ENCODE data around the gene NTNG1.

Gene NTNG1

GRCh38 chr1:107439567-107439966 is 298.7 kb downstream of the NTNG1 start:
- Histone ChIP-seq H3K27ac (ENCODE audit: insufficient read depth in 1 of 2, low read depth in 1 of 2, low read length in 2 of 2, poor library complexity in 1 of 2, severe bottlenecking in 2 of 2) (no peak overlapping the region), H3K36me3 (ENCODE audit: control insufficient read depth in 4 of 4, insufficient read depth in 4 of 4, low read length in 3 of 4) (no peaks in the 10 kb centered on the region), H3K27me3 (replicated peaks in 2 of 5; ENCODE audit: control insufficient read depth in 4 of 5, insufficient read depth in 5 of 5, low read length in 4 of 5) (no peaks in the 10 kb centered on the region), H3K4me3 (ENCODE audit: control insufficient read depth in 1 of 7, extremely low read depth in 1 of 7, insufficient read depth in 4 of 7, low read depth in 2 of 7, low read length in 6 of 7) (no peak overlapping the region), H3K9me3 (ENCODE audit: control extremely low read depth in 1 of 5, control insufficient read depth in 4 of 5, insufficient read depth in 2 of 5, low read depth in 1 of 5, low read length in 4 of 5) (no peaks in the 10 kb centered on the region), H3K4me1 (ENCODE audit: control extremely low read depth in 1 of 4, control insufficient read depth in 4 of 4, insufficient read depth in 4 of 4, low read length in 3 of 4) (no peaks in the 10 kb centered on the region)
- WGBS (ENCODE audit: insufficient coverage): no CpG with 5 or more reads among the region's 3 CpGs
- POLR2A ChIA-PET: interaction anchor here (0.6 kb wide), 1 partner anchor 534 kb away, joined by 3 read pairs; no protein-coding TSS in a partner anchor
- CTCF ChIA-PET: interaction anchor here (0.8 to 1.5 kb wide), 2 partner anchors 9 to 10 kb away, joined by 3 read pairs; no protein-coding TSS in a partner anchor
- no peak for DNase-seq

- Histone ChIP-seq H3K4me1 (ENCODE audit: control extremely low read depth in 1 of 4, control insufficient read depth in 4 of 4, insufficient read depth in 4 of 4, low read length in 3 of 4) (peaks cover 0 to 4% (median 0%) of the 10 kb centered on the region in 4 experiments), H3K4me3 (ENCODE audit: control insufficient read depth in 1 of 7, extremely low read depth in 1 of 7, insufficient read depth in 4 of 7, low read depth in 2 of 7, low read length in 6 of 7) (no peak overlapping the region), H3K27ac (ENCODE audit: insufficient read depth in 1 of 2, low read depth in 1 of 2, low read length in 2 of 2, poor library complexity in 1 of 2, severe bottlenecking in 2 of 2) (no peak overlapping the region), H3K27me3 (replicated peaks in 2 of 5; ENCODE audit: control insufficient read depth in 4 of 5, insufficient read depth in 5 of 5, low read length in 4 of 5) (no peaks in the 10 kb centered on the region), H3K9me3 (ENCODE audit: control extremely low read depth in 1 of 5, control insufficient read depth in 4 of 5, insufficient read depth in 2 of 5, low read depth in 1 of 5, low read length in 4 of 5) (no peaks in the 10 kb centered on the region), H3K36me3 (ENCODE audit: control insufficient read depth in 4 of 4, insufficient read depth in 4 of 4, low read length in 3 of 4) (no peaks in the 10 kb centered on the region)
- DNase-seq: no peak
- CTCF ChIA-PET: no interaction called here
- POLR2A ChIA-PET: no interaction called here
- no CpG with 5 or more reads among the region's 1 CpG for WGBS (ENCODE audit: insufficient coverage)
Observed at GRCh38 chr1:107442551-107442950, 301.7 kb downstream of the NTNG1 start.

DNA sequence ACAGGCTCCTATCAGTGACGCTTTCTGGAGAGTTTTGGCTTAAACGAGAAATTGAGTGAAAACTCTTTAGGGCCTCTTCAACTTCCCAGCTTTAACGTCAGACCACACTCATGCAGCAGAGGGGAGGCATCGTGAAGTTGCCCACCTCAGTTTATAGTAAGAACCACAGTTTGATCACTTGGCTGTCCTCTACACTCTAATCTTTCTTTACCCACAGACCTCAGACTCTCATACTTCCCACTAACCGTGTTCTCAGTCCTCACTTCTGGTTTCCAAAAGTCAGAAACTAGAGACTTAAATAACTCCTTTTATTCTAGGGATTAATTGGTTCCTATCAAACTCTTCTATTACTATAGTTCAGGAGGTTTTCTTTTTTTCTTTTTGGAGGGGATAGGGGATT is 302.2 kb downstream of the NTNG1 start:
- no peaks in the 10 kb centered on the region for H3K36me3 ChIP-seq (ENCODE audit: control insufficient read depth in 4 of 4, insufficient read depth in 4 of 4, low read length in 3 of 4)
- no peak for DNase-seq
- ChIA-PET CTCF (no interaction called here), POLR2A (no interaction called here)
- H3K27ac ChIP-seq (ENCODE audit: insufficient read depth in 1 of 2, low read depth in 1 of 2, low read length in 2 of 2, poor library complexity in 1 of 2, severe bottlenecking in 2 of 2): no peak overlapping the region
- peaks cover 0 to 4% (median 0%) of the 10 kb centered on the region in 4 experiments for H3K4me1 ChIP-seq (ENCODE audit: control extremely low read depth in 1 of 4, control insufficient read depth in 4 of 4, insufficient read depth in 4 of 4, low read length in 3 of 4)
- no peak overlapping the region for H3K4me3 ChIP-seq (ENCODE audit: control insufficient read depth in 1 of 7, extremely low read depth in 1 of 7, insufficient read depth in 4 of 7, low read depth in 2 of 7, low read length in 6 of 7)
- no peaks in the 10 kb centered on the region for H3K27me3 ChIP-seq (replicated peaks in 2 of 5; ENCODE audit: control insufficient read depth in 4 of 5, insufficient read depth in 5 of 5, low read length in 4 of 5)
- WGBS (ENCODE audit: insufficient coverage): 88% methylated on average over 4 of the region's 5 CpGs
- H3K9me3 ChIP-seq (ENCODE audit: control extremely low read depth in 1 of 5, control insufficient read depth in 4 of 5, insufficient read depth in 2 of 5, low read depth in 1 of 5, low read length in 4 of 5): no peaks in the 10 kb centered on the region

DNA sequence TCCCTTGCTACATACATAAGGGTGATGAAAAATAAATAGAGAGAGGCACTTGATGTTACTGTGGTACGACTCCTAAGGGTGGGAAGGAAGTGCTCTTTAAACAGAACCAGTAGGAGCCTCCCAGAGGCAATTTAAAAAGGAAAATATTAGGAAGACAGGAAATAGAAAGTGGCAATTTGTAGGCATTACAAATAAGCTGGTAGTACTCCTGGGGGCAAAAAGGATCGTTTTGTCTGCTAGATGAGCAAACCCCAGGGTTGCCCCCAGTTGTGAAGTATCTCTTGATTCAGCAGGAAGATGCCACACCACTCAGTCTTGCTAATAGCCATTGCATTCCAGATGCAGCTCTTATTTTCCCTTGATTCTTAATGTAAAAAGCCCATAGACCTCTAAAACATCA is 303.0 kb downstream of the NTNG1 start:
- no peaks in the 10 kb centered on the region for H3K9me3 ChIP-seq (ENCODE audit: control extremely low read depth in 1 of 5, control insufficient read depth in 4 of 5, insufficient read depth in 2 of 5, low read depth in 1 of 5, low read length in 4 of 5)
- H3K4me1 ChIP-seq (ENCODE audit: control extremely low read depth in 1 of 4, control insufficient read depth in 4 of 4, insufficient read depth in 4 of 4, low read length in 3 of 4): peaks cover 0 to 4% (median 0%) of the 10 kb centered on the region in 4 experiments
- no peaks in the 10 kb centered on the region for H3K27me3 ChIP-seq (replicated peaks in 2 of 5; ENCODE audit: control insufficient read depth in 4 of 5, insufficient read depth in 5 of 5, low read length in 4 of 5)
- no peak overlapping the region for H3K27ac ChIP-seq (ENCODE audit: insufficient read depth in 1 of 2, low read depth in 1 of 2, low read length in 2 of 2, poor library complexity in 1 of 2, severe bottlenecking in 2 of 2)
- DNase-seq: no peak
- no peak overlapping the region for H3K4me3 ChIP-seq (ENCODE audit: control insufficient read depth in 1 of 7, extremely low read depth in 1 of 7, insufficient read depth in 4 of 7, low read depth in 2 of 7, low read length in 6 of 7)
- WGBS (ENCODE audit: insufficient coverage): 92% methylated on average over 1 of the region's 2 CpGs
- H3K36me3 ChIP-seq (ENCODE audit: control insufficient read depth in 4 of 4, insufficient read depth in 4 of 4, low read length in 3 of 4): no peaks in the 10 kb centered on the region
- CTCF ChIA-PET: interaction anchor here (1.4 kb wide), 1 partner anchor 12 kb away, joined by 6 read pairs; no protein-coding TSS in a partner anchor
- POLR2A ChIA-PET: no interaction called here

GRCh38 chr1:107444302-107444701 is 303.5 kb downstream of the NTNG1 start:
- Histone ChIP-seq H3K27me3 (replicated peaks in 2 of 5; ENCODE audit: control insufficient read depth in 4 of 5, insufficient read depth in 5 of 5, low read length in 4 of 5) (no peaks in the 10 kb centered on the region), H3K4me1 (ENCODE audit: control extremely low read depth in 1 of 4, control insufficient read depth in 4 of 4, insufficient read depth in 4 of 4, low read length in 3 of 4) (peaks cover 0 to 4% (median 0%) of the 10 kb centered on the region in 4 experiments), H3K4me3 (ENCODE audit: control insufficient read depth in 1 of 7, extremely low read depth in 1 of 7, insufficient read depth in 4 of 7, low read depth in 2 of 7, low read length in 6 of 7) (no peak overlapping the region), H3K27ac (ENCODE audit: insufficient read depth in 1 of 2, low read depth in 1 of 2, low read length in 2 of 2, poor library complexity in 1 of 2, severe bottlenecking in 2 of 2) (no peak overlapping the region), H3K9me3 (ENCODE audit: control extremely low read depth in 1 of 5, control insufficient read depth in 4 of 5, insufficient read depth in 2 of 5, low read depth in 1 of 5, low read length in 4 of 5) (no peaks in the 10 kb centered on the region), H3K36me3 (ENCODE audit: control insufficient read depth in 4 of 4, insufficient read depth in 4 of 4, low read length in 3 of 4) (no peaks in the 10 kb centered on the region)
- ChIA-PET CTCF (interaction anchor here (1.4 kb wide), 1 partner anchor 13 kb away, joined by 6 read pairs; no protein-coding TSS in a partner anchor), POLR2A (no interaction called here)
- DNase-seq: no peak
- WGBS (ENCODE audit: insufficient coverage): 100% methylated on average over 1 of the region's 1 CpG

DNA sequence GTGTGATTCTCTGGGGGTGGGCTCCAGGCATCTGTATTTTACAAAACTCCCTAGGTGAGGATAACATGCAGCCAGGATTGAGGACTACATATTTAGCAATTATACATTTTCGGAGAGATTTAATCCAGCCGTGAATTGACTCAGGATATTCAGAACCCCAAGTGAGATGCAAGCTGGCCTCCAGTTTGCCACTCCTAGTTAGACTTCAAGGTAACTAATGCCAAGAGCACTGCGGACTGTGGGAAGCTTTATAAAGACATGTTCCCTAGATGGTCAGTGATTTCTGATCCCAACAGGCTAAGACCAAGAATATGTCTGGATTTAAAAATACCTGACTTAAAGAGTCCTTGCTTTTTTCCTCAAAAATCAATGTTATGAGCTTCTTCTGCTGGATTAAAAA is 308.5 kb downstream of the NTNG1 start:
- Histone ChIP-seq H3K4me3 (ENCODE audit: control insufficient read depth in 1 of 7, extremely low read depth in 1 of 7, insufficient read depth in 4 of 7, low read depth in 2 of 7, low read length in 6 of 7) (no peak overlapping the region), H3K36me3 (ENCODE audit: control insufficient read depth in 4 of 4, insufficient read depth in 4 of 4, low read length in 3 of 4) (no peaks in the 10 kb centered on the region), H3K27ac (ENCODE audit: insufficient read depth in 1 of 2, low read depth in 1 of 2, low read length in 2 of 2, poor library complexity in 1 of 2, severe bottlenecking in 2 of 2) (no peak overlapping the region), H3K4me1 (ENCODE audit: control extremely low read depth in 1 of 4, control insufficient read depth in 4 of 4, insufficient read depth in 4 of 4, low read length in 3 of 4) (peaks cover 0 to 9% (median 5%) of the 10 kb centered on the region in 4 experiments), H3K9me3 (ENCODE audit: control extremely low read depth in 1 of 5, control insufficient read depth in 4 of 5, insufficient read depth in 2 of 5, low read depth in 1 of 5, low read length in 4 of 5) (no peaks in the 10 kb centered on the region), H3K27me3 (replicated peaks in 2 of 5; ENCODE audit: control insufficient read depth in 4 of 5, insufficient read depth in 5 of 5, low read length in 4 of 5) (no peaks in the 10 kb centered on the region)
- 100% methylated on average over 3 of the region's 3 CpGs for WGBS (ENCODE audit: insufficient coverage)
- no peak for DNase-seq
- ChIA-PET CTCF (interaction anchor here (1.6 kb wide), 1 partner anchor 18 kb away, joined by 3 read pairs; no protein-coding TSS in a partner anchor), POLR2A (no interaction called here)

DNA sequence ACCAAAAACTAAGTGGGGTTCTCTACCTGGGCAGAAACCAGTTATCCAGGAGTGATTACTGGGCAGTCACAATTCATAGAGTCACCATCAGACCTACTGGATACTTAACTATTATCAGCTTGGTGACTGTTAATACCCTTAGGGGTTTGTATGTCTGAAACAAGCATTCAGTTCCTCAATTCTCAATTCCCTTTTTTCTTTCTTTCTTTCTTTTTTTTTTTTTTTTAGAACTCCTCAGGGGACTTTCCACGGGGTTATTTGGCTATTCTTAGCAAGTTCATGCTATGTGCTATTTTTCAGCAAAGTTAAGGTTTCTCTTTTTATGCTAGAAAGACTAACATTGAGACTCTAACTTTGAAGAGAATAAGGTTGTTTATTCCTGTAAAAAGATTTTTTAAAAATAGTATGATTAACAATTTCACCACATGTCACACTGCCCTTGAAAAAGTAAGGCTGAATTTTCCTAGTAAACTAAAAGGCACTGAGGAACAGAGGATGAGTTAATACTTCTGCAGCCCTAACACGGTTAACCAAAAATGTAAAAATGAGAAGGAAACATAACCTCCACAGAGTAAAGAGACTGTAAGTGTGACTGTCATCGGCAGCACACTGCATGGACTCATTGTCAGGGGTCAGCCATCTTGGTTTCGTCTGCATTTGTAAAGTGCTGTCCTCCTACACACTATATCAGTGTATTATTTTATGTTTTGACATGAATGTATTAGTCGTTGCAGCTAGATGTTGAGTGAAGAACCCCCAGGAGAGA is 310.2 kb downstream of the NTNG1 start:
- no peaks in the 10 kb centered on the region for H3K9me3 ChIP-seq (ENCODE audit: control extremely low read depth in 1 of 5, control insufficient read depth in 4 of 5, insufficient read depth in 2 of 5, low read depth in 1 of 5, low read length in 4 of 5)
- no peak overlapping the region for H3K4me3 ChIP-seq (ENCODE audit: control insufficient read depth in 1 of 7, extremely low read depth in 1 of 7, insufficient read depth in 4 of 7, low read depth in 2 of 7, low read length in 6 of 7)
- peaks cover 0 to 7% (median 4%) of the 10 kb centered on the region in 4 experiments for H3K4me1 ChIP-seq (ENCODE audit: control extremely low read depth in 1 of 4, control insufficient read depth in 4 of 4, insufficient read depth in 4 of 4, low read length in 3 of 4)
- peak; percentile 16 to 67 (median 66) for DNase-seq
- no peak overlapping the region for H3K27ac ChIP-seq (ENCODE audit: insufficient read depth in 1 of 2, low read depth in 1 of 2, low read length in 2 of 2, poor library complexity in 1 of 2, severe bottlenecking in 2 of 2)
- 72% methylated on average over 2 of the region's 5 CpGs for WGBS (ENCODE audit: insufficient coverage)
- no peaks in the 10 kb centered on the region for H3K36me3 ChIP-seq (ENCODE audit: control insufficient read depth in 4 of 4, insufficient read depth in 4 of 4, low read length in 3 of 4)
- POLR2A ChIA-PET: no interaction called here
- CTCF ChIA-PET: no interaction called here
- H3K27me3 ChIP-seq (replicated peaks in 2 of 5; ENCODE audit: control insufficient read depth in 4 of 5, insufficient read depth in 5 of 5, low read length in 4 of 5): no peaks in the 10 kb centered on the region

Measured in common myeloid progenitor, CD34-positive (primary cell).